ENCODE measurements around the gene ISYNA1.

Gene ISYNA1

DNA sequence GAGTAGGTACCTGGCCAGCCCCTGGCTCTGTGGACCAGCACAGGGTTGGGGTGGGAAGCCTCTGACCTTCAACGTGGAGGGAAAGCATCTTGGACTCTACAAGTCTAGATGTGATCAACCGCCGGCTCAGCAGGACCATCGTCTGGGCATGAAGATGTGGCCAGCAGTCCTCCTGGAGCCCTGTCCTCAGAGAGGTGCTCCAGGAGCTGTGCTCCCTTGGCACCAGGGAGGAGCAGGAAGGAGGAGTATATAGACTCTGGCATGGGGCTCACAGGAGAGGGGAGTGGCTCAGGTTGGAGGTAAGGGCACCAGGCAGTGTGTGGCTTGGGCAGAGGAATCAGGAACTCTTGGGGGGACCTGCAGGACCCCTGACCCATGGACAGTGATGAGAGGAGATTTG is 18.3 kb upstream of the ISYNA1 start:
- Histone ChIP-seq H3K4me2 (ENCODE audit: low read depth, low read length, poor library complexity, severe bottlenecking) (no peak overlapping the region), H3K9ac (ENCODE audit: low read depth, low read length, poor library complexity, severe bottlenecking) (no peak overlapping the region), H4K20me1 (ENCODE audit: insufficient read depth, low read length, poor library complexity, severe bottlenecking) (no peaks in the 10 kb centered on the region), H3K9me3 (ENCODE audit: insufficient read depth, low read depth, low read length) (no peaks in the 10 kb centered on the region), H3K36me3 (ENCODE audit: insufficient read depth, low read length) (peaks cover 50% of the 10 kb centered on the region; the same call in 1 of the 2 replicates), H2AFZ (ENCODE audit: low read length) (no peak overlapping the region), H3K27me3 (ENCODE audit: insufficient read depth, low read length, poor library complexity, severe bottlenecking) (no peaks in the 10 kb centered on the region), H3K4me3 (ENCODE audit: low read length, poor library complexity, severe bottlenecking) (no peak overlapping the region), H3F3A (ENCODE audit: low read depth) (no peaks in the 10 kb centered on the region), H3K4me1 (ENCODE audit: insufficient read depth, low read length, poor library complexity, severe bottlenecking) (no peaks in the 10 kb centered on the region), H3K79me2 (ENCODE audit: insufficient read depth, low read length) (no peaks in the 10 kb centered on the region), H3K9me2 (replicated peaks; ENCODE audit: low read depth, low read length) (no peaks in the 10 kb centered on the region)
- no peak for TF ChIP-seq EZH2phosphoT487 (IDR thresholded peaks at IDR 0.05; ENCODE audit: borderline replicate concordance)
- TF ChIP-seq, protein P1, sequence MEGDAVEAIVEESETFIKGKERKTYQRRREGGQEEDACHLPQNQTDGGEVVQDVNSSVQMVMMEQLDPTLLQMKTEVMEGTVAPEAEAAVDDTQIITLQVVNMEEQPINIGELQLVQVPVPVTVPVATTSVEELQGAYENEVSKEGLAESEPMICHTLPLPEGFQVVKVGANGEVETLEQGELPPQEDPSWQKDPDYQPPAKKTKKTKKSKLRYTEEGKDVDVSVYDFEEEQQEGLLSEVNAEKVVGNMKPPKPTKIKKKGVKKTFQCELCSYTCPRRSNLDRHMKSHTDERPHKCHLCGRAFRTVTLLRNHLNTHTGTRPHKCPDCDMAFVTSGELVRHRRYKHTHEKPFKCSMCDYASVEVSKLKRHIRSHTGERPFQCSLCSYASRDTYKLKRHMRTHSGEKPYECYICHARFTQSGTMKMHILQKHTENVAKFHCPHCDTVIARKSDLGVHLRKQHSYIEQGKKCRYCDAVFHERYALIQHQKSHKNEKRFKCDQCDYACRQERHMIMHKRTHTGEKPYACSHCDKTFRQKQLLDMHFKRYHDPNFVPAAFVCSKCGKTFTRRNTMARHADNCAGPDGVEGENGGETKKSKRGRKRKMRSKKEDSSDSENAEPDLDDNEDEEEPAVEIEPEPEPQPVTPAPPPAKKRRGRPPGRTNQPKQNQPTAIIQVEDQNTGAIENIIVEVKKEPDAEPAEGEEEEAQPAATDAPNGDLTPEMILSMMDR (conservative IDR thresholded peaks at IDR 0.05; ENCODE audit: low read length) = no peak

DNA sequence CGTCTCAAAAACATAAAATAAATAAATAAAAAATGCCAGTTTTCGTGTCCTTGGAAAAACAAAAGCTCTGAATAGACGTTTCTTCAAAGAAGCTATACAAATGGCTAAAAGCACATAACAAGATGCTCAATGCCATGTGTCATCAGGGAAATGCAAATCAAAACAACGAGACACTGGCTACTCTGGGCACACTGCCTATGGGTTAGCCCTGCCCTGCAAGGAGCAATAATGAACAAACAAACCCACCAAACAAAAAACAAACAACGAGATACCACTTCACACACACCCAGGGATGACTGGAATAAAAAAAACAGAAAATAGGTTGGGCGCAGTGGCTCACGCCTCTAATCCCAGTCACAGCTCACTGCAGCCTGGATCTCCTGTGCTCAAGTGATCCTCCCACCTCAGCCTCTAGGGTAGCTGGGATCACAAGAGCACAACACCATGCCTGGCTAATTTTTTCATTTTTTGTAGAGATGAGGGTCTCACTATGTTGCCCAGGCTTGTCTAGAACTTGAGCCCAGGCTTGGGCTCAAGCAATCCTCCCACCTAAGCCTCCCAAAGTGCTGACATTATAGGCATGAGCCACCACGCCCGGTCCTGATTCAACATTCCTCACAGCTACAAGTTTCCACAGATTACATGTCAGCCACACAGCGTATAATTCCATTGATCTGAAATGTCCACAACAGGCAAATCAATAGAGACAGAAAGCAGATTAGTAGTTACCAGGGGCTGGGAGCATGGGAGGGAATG is 15.5 kb upstream of the ISYNA1 start:
- peaks cover 47% of the 10 kb centered on the region; the same call in 1 of the 2 replicates for H3K36me3 ChIP-seq (ENCODE audit: insufficient read depth, low read length)
- H4K20me1 ChIP-seq (ENCODE audit: insufficient read depth, low read length, poor library complexity, severe bottlenecking) = no peaks in the 10 kb centered on the region
- H3K4me2 ChIP-seq (ENCODE audit: low read depth, low read length, poor library complexity, severe bottlenecking) = no peak overlapping the region
- H3K9me2 ChIP-seq (replicated peaks; ENCODE audit: low read depth, low read length) = no peaks in the 10 kb centered on the region
- H3K4me3 ChIP-seq (ENCODE audit: low read length, poor library complexity, severe bottlenecking) = no peak overlapping the region
- H3K79me2 ChIP-seq (ENCODE audit: insufficient read depth, low read length) = no peaks in the 10 kb centered on the region
- TF ChIP-seq, protein P1 (conservative IDR thresholded peaks at IDR 0.05; ENCODE audit: low read length) = no peak
- TF ChIP-seq EZH2phosphoT487 (IDR thresholded peaks at IDR 0.05; ENCODE audit: borderline replicate concordance) = no peak
- H2AFZ ChIP-seq (ENCODE audit: low read length) = no peak overlapping the region
- H3F3A ChIP-seq (ENCODE audit: low read depth) = no peaks in the 10 kb centered on the region
- no peaks in the 10 kb centered on the region for H3K4me1 ChIP-seq (ENCODE audit: insufficient read depth, low read length, poor library complexity, severe bottlenecking)
- no peaks in the 10 kb centered on the region for H3K27me3 ChIP-seq (ENCODE audit: insufficient read depth, low read length, poor library complexity, severe bottlenecking)
- no peak overlapping the region for H3K9ac ChIP-seq (ENCODE audit: low read depth, low read length, poor library complexity, severe bottlenecking)
- no peaks in the 10 kb centered on the region for H3K9me3 ChIP-seq (ENCODE audit: insufficient read depth, low read depth, low read length)

DNA sequence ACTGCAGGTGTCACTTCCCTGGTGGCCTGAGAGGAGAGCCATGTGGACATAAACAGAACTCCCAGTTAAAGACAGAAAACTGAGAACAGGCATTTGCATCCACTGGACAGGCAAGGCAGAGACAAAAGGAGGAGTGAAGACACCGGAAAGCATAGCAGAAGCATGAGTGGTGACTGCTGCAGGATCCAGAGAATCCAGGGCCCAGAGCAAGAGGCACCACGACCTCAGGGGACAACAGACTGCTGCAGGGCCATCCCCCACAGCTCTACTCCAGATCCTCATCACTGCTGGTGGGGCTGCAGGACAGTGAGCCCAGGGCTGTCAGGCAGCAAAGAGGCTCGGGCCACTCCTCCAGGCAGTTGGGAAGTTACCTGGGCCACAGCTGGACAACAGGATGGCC is 14.5 kb upstream of the ISYNA1 start:
- Histone ChIP-seq H3F3A (ENCODE audit: low read depth) (no peaks in the 10 kb centered on the region), H3K9me2 (replicated peaks; ENCODE audit: low read depth, low read length) (no peaks in the 10 kb centered on the region), H3K36me3 (ENCODE audit: insufficient read depth, low read length) (peaks cover 41% of the 10 kb centered on the region; the same call in 1 of the 2 replicates), H3K9ac (ENCODE audit: low read depth, low read length, poor library complexity, severe bottlenecking) (no peak overlapping the region), H4K20me1 (ENCODE audit: insufficient read depth, low read length, poor library complexity, severe bottlenecking) (no peaks in the 10 kb centered on the region), H3K4me3 (ENCODE audit: low read length, poor library complexity, severe bottlenecking) (no peak overlapping the region), H3K9me3 (ENCODE audit: insufficient read depth, low read depth, low read length) (no peaks in the 10 kb centered on the region), H3K27me3 (ENCODE audit: insufficient read depth, low read length, poor library complexity, severe bottlenecking) (no peaks in the 10 kb centered on the region), H3K4me2 (ENCODE audit: low read depth, low read length, poor library complexity, severe bottlenecking) (no peak overlapping the region), H3K4me1 (ENCODE audit: insufficient read depth, low read length, poor library complexity, severe bottlenecking) (no peaks in the 10 kb centered on the region), H2AFZ (ENCODE audit: low read length) (no peak overlapping the region), H3K79me2 (ENCODE audit: insufficient read depth, low read length) (no peaks in the 10 kb centered on the region)
- TF ChIP-seq, protein P1 (conservative IDR thresholded peaks at IDR 0.05; ENCODE audit: low read length) = no peak
- TF ChIP-seq EZH2phosphoT487 (IDR thresholded peaks at IDR 0.05; ENCODE audit: borderline replicate concordance) = no peak

All from Loucy (cell line).